ENCODE results near the gene FGD2. TPM values are rescaled to one million over a fixed set of nuclear protein-coding genes. Genes with fewer than 3 reads are reported as not detected.
A peak's percentile ranks its signal among the peaks of the same experiment; 100 is the strongest.
"Not testable (repeated sequence)": the region's sequence is repeated elsewhere in the genome, so short reads cannot be mapped to it uniquely, and the experiment has no call there.

Gene FGD2
- total RNA-seq, 1 experiment from 2014 or later, result 0.17 TPM

- H3K36me3 ChIP-seq (replicated peaks; ENCODE audit: control insufficient read depth, insufficient read depth, low read length); DNase-seq; H3K4me3 ChIP-seq (ENCODE audit: insufficient read depth, low read depth, low read length); H3K27me3 ChIP-seq (ENCODE audit: control insufficient read depth, insufficient read depth, low read length): not testable (repeated sequence)
These were observed 53.5 kb downstream of the FGD2 start for GRCh38 chr6:37058984-37059343.

GRCh38 chr6:37059344-37060194 is 54.1 kb downstream of the FGD2 start:
- Histone ChIP-seq H3K4me3 (ENCODE audit: insufficient read depth, low read depth, low read length) (no peak overlapping the region), H3K36me3 (replicated peaks; ENCODE audit: control insufficient read depth, insufficient read depth, low read length) (no peaks in the 10 kb centered on the region; the same call in 1 of the 2 replicates), H3K27me3 (ENCODE audit: control insufficient read depth, insufficient read depth, low read length) (no peaks in the 10 kb centered on the region)
- DNase-seq, result peak; percentile 88

GRCh38 chr6:37060195-37060559 is 54.7 kb downstream of the FGD2 start:
- no peak overlapping the region for H3K4me3 ChIP-seq (ENCODE audit: insufficient read depth, low read depth, low read length)
- H3K27me3 ChIP-seq (ENCODE audit: control insufficient read depth, insufficient read depth, low read length), result no peaks in the 10 kb centered on the region
- H3K36me3 ChIP-seq (replicated peaks; ENCODE audit: control insufficient read depth, insufficient read depth, low read length), result no peaks in the 10 kb centered on the region; the same call in 1 of the 2 replicates
- DNase-seq, result no peak

DNA sequence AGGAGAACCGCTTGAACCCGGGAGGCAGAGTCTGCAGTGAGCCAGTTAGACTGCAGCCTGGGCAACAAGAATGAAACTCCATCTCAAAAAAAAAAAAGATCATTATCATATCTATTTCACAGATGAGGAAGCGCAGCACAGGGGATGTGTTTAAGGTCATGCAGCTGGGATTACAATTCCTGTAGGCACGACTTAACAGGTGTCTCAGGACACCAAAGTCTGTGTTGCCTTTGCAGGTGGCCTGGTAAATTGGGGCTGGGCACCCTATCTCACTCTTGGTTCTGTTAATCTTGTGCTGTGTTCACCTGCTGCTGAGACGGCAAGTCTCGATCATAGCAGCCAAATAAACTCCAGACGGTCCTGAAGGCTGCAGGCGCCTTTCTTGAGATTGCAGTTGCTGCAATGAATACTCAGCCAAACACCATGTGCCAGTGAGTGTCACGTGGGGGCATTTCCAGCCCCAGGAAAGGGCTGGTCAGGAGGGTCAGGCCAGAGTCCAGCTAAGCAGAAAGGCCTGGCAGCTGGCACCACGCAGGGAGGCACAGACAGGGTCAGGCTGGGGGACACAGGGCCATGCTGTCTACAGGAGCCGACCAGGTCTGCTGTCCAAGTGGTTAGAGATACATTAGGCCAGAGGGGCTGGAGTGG is 55.8 kb downstream of the FGD2 start:
- Histone ChIP-seq H3K4me3 (ENCODE audit: insufficient read depth, low read depth, low read length) (no peak overlapping the region), H3K27me3 (ENCODE audit: control insufficient read depth, insufficient read depth, low read length) (no peaks in the 10 kb centered on the region), H3K36me3 (replicated peaks; ENCODE audit: control insufficient read depth, insufficient read depth, low read length) (no peaks in the 10 kb centered on the region; the same call in 1 of the 2 replicates)
- DNase-seq, result no peak

GRCh38 chr6:37062424-37062823 is 57.0 kb downstream of the FGD2 start:
- DNase-seq, result no peak

DNA sequence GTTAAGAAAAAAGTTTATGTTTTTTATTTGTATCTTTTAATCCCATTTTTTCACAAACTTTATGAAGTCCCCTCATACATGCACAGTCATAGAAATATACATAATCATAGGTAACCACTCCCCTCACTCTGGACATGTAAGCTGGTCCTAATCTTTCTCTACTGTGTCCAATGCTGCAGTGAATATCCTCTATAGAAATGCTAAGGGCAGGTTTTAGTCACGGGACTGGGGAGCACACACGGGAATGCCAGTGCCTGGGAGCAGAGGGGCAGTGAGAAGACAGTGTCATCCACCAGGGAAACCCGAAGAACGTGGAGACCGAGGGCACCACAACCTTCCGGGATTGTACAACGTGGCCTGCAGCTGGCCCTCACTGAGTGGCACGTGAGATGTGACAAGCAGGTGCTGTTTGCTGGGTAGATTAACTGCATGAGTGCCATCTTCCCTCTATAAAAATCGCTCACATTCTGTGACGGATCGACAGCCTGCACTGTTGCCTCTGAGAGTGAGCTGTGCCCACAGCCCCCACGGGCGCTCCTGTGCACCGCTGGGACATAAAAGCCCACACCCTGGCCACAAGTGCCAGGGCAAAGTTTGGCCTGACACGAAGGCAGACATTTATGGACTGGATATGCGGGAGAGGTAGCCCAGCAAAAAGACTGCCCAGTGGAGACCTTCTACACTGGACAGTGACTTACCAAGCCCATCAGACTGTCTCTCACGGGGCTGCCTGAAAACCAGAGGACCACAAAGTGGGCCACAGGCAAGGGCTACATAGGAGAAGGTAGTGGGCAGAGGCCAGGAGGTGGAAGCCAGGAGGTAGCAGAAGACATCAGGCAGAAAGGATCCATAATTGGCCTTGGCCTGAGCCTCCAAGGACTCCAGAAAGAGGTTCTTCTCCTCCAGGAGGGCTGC is 63.2 kb downstream of the FGD2 start:
- no peak overlapping the region for H3K4me3 ChIP-seq (ENCODE audit: insufficient read depth, low read depth, low read length)

More at GRCh38 chr6:37062424-37062823, 57.0 kb downstream of the FGD2 start:
- Histone ChIP-seq H3K27me3 (ENCODE audit: control insufficient read depth, insufficient read depth, low read length) (no peaks in the 10 kb centered on the region), H3K4me3 (ENCODE audit: insufficient read depth, low read depth, low read length) (no peak overlapping the region), H3K36me3 (replicated peaks; ENCODE audit: control insufficient read depth, insufficient read depth, low read length) (no peaks in the 10 kb centered on the region; the same call in 1 of the 2 replicates)

DNA sequence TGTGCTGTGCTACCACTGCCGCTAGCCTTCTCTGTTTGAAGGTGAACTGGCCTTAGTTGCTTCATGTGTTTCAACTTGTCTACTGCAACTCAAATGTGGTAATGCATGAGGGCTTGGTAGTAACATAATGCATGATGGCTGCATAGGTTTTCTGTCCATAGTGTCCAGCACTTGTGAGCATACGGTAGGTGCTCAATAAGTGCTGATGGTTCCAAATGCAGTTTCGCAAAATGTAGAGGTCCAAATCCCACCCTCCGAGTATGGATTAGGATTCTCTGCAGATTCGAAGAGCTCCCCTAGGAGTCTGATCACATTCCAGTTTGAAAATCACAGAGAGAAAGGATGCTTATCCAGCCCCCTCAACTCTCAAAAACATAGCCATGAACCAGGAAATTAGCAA is 64.2 kb downstream of the FGD2 start:
- H3K36me3 ChIP-seq (replicated peaks; ENCODE audit: control insufficient read depth, insufficient read depth, low read length), result no peaks in the 10 kb centered on the region
- H3K4me3 ChIP-seq (ENCODE audit: insufficient read depth, low read depth, low read length), result no peak overlapping the region
- DNase-seq, result no peak
- H3K27me3 ChIP-seq (ENCODE audit: control insufficient read depth, insufficient read depth, low read length), result no peaks in the 10 kb centered on the region

More for the DNA sequence above, 63.2 kb downstream of the FGD2 start:
- DNase-seq, result no peak
- Histone ChIP-seq H3K36me3 (replicated peaks; ENCODE audit: control insufficient read depth, insufficient read depth, low read length) (no peaks in the 10 kb centered on the region), H3K27me3 (ENCODE audit: control insufficient read depth, insufficient read depth, low read length) (no peaks in the 10 kb centered on the region)

DNA sequence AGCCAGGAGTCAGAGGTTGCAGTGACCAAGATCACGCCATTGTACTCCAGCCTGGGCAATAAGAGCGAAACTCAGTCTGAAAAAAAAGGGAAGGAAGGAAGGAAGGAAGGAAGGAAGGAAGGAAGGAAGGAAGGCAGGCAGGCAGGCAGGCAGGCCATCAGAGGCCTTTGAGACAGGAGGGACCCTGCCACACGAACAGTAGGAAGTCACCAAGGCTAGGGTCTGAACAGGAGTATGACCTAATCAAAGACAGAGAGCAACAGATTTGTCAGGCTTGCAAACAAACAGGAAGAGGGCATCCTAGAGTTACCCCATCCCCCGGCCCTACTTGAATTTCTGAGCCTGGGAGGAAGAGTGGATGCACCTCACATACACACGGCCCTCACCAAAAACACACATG is 67.1 kb downstream of the FGD2 start:
- no peaks in the 10 kb centered on the region; the same call in 1 of the 2 replicates for H3K36me3 ChIP-seq (replicated peaks; ENCODE audit: control insufficient read depth, insufficient read depth, low read length)
- H3K27me3 ChIP-seq (ENCODE audit: control insufficient read depth, insufficient read depth, low read length), result no peaks in the 10 kb centered on the region
- DNase-seq, result no peak
- no peak overlapping the region for H3K4me3 ChIP-seq (ENCODE audit: insufficient read depth, low read depth, low read length)

DNA sequence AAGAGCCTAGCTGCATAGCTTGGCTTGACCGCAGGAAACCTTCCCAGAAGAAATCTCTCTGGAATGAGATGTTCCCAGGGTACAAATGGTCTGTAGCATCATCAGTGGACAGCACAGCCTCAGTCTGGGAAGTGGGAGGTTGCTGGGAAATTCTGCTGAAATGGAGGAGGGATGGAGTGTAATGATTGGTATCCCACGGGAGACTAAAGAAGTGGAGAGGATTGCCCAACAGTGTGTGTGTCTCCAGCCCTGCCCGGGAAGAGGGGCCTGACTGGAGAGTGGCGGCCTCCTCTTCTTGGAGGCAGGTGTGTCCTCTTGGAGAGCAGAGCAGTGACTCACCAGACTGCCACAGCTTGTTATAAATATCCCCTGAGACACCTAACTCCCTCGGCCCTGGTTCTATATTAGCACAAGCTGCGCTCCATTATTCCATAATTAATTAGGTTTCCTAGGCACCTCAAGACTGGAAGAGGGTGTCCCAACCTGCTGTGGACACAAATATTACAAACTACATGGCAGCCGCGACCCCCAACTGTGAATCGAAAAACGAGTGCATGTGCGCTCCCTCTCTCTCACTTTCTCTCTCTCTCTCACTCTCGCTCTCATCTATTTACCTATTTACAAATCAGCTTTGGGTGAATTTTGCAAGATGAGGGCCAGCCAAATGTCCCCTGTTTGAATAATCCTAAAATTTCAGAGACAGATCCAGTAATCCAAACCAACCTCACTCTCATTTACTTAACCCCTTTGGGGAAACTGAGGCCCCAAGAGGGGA is 68.8 kb downstream of the FGD2 start:
- Histone ChIP-seq H3K36me3 (replicated peaks; ENCODE audit: control insufficient read depth, insufficient read depth, low read length) (no peaks in the 10 kb centered on the region; the same call in 1 of the 2 replicates), H3K4me3 (ENCODE audit: insufficient read depth, low read depth, low read length) (no peak overlapping the region), H3K27me3 (ENCODE audit: control insufficient read depth, insufficient read depth, low read length) (no peaks in the 10 kb centered on the region)
- no peak for DNase-seq

DNA sequence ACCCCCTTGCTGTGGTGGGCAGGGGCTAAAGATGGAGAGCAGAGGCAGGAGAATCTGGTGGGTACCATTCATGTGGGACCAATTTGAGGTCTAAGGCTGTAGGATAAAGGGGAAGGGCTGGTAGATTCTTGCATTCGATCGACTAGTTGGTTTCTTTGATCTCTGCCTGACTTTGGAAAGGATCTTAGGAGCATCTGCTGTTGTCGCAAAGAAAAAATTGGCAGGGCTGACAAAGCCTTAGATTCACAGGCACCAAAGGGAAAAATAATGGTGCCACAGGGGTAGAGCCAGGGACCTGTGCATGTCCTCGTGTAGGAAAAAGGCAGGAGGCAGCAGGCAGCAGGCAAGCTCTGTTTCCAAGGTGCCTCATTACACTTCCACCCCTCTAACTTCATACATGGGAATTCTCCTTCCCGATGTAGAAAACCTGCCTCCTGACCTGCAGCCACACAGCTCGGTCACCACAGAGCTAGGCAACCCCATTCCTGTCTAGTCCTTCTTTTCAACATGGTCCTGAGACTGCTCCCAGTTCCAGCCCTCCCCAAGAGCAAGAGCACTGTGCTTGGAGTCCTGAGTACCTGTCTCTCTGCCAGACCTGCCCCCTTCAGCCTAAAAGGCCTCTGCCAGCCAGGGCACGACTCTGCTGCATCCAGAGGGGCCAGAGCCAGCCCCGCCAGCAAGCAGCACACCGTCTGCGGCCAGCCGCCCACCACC is 71.9 kb downstream of the FGD2 start:
- Histone ChIP-seq H3K36me3 (replicated peaks; ENCODE audit: control insufficient read depth, insufficient read depth, low read length) (no peaks in the 10 kb centered on the region; the same call in 1 of the 2 replicates), H3K27me3 (ENCODE audit: control insufficient read depth, insufficient read depth, low read length) (no peaks in the 10 kb centered on the region), H3K4me3 (ENCODE audit: insufficient read depth, low read depth, low read length) (no peak overlapping the region)
- no peak for DNase-seq

- H3K4me3 ChIP-seq (ENCODE audit: insufficient read depth, low read depth, low read length), result no peak overlapping the region
- no peaks in the 10 kb centered on the region; the same call in 1 of the 2 replicates for H3K36me3 ChIP-seq (replicated peaks; ENCODE audit: control insufficient read depth, insufficient read depth, low read length)
- no peaks in the 10 kb centered on the region for H3K27me3 ChIP-seq (ENCODE audit: control insufficient read depth, insufficient read depth, low read length)
- peak; percentile 84 for DNase-seq
These were observed 72.4 kb downstream of the FGD2 start for GRCh38 chr6:37077905-37078296.

Data from H7 (cell line).